K562 (cell line): ENCODE measurements around the gene MTHFR. TPM values are rescaled to one million over a fixed set of nuclear protein-coding genes. Genes with fewer than 3 reads are reported as not detected.

ENCODE experiments used
- DIDO1 ChIP-seq: fragments of 450-650 bp; IDR thresholded peaks from 2 replicates; pipeline ENCODE4 v1.6.1; 2016; ENCODE audit warnings: low read depth, missing biosample characterization, missing genetic modification characterization
- MYNN ChIP-seq, 2 experiments: sonication (generic); formaldehyde crosslinking in 1 of 2; IDR thresholded peaks; 2 replicates each; pipeline versions ENCODE4 v1.5.0 to v1.6.1; 2016 to 2020; ENCODE audit warnings: antibody characterized with exemption in 1 of 2, missing genetic modification reagents in 1 of 2
- NFYB ChIP-seq: IDR thresholded peaks from 2 replicates; pipeline ENCODE4 v1.6.1; 2011; ENCODE audit warnings: mild to moderate bottlenecking, moderate library complexity; ENCODE audit not compliant: insufficient read length; ENCODE audit errors: extremely low read depth
- PHTF2 ChIP-seq: fragments of 250-450 bp; sonication (Bioruptor Pico); IDR thresholded peaks from 2 replicates; pipeline ENCODE4 v1.5.0; 2021; ENCODE audit warnings: mild to moderate bottlenecking
- PPARD ChIP-seq: fragments of 250-450 bp; sonication (Bioruptor Pico); IDR thresholded peaks from 2 replicates; pipeline ENCODE4 v1.8.0; 2022; ENCODE audit warnings: inconsistent platforms, mild to moderate bottlenecking, moderate library complexity
- SMARCA4 ChIP-seq: fragments of 450-650 bp; IDR thresholded peaks from 2 replicates; pipeline ENCODE4 v1.6.1; 2016
- U2AF2 ChIP-seq: fragments of 200-400 bp; formaldehyde crosslinking; optimal IDR thresholded peaks from 2 replicates; pipeline ENCODE3; 2017; ENCODE audit warnings: low read depth, mild to moderate bottlenecking, low read length
- ZBED1 ChIP-seq: IDR thresholded peaks from 2 replicates; pipeline ENCODE4 v1.6.1; 2014
- ZNF592 ChIP-seq: fragments of 450-650 bp; IDR thresholded peaks from 2 replicates; pipeline ENCODE4 v1.6.1; 2017; ENCODE audit warnings: antibody characterized with exemption, mild to moderate bottlenecking
- polyA plus RNA-seq, 8 experiments: library from polyadenylated mRNA; depleted of rRNA in 4 of 8; stranded (reverse) in 5 of 8; unstranded in 3 of 8; fragments of >200 nt; fragmentation: Nextera tagmentation in 2 of 8; fragmentation: Illumina TruSeq in 1 of 8; extraction: Ambion mirVana in 2 of 8; extraction: Trizol in 1 of 8; gene quantifications; 2 replicates each; pipeline versions ENCODE4 v1.2.1 to v1.2.3, GENCODE V29; 2011 to 2014; ENCODE audit warnings: inconsistent platforms in 1 of 8, missing spikeins in 1 of 8
- total RNA-seq, 7 experiments: library from RNA; depleted of rRNA in 6 of 7; stranded (reverse); fragments of >200 nt in 6 of 7; fragmentation: Illumina TruSeq in 2 of 7; extraction: Trizol in 2 of 7; gene quantifications; 2 replicates each; pipeline versions ENCODE4 v1.2.1 to v1.2.3, GENCODE V29; 2011 to 2021; ENCODE audit warnings: low replicate concordance in 1 of 7
- TF ChIP-seq, protein P1 (sequence below): IDR thresholded peaks from 2 replicates; pipeline ENCODE4 v1.6.1; 2011; ENCODE audit warnings: borderline replicate concordance, low read depth, mild to moderate bottlenecking, moderate library complexity, low read length; ENCODE audit not compliant: insufficient read depth, poor library complexity, severe bottlenecking

The MTHFR gene
- total and polyA plus RNA-seq, 9 of the 15 experiments (the other 6 are each of a cell fraction or from before 2014, with no cell fraction given), result 5.0 to 104 (median 62.6) TPM

GRCh38 chr1:11842154-11843041, 36.6 kb upstream of the MTHFR start (continued):
- TF ChIP-seq ZNF592 (peak; percentile 65), NFYB (no peak), MYNN (IDR thresholded peaks at IDR 0.05) (peak; percentile 61; the same call in 1 of the 2 replicates), MYNN (CRISPR knock-in tag; IDR thresholded peaks at IDR 0.05) (no peak), U2AF2 (no peak), DIDO1 (tag) (no peak), SMARCA4 (peak; percentile 97), PPARD (CRISPR knock-in tag) (no peak), PHTF2 (no peak), ZBED1 (peak; percentile 73; the same call in 1 of the 2 replicates)
- TF ChIP-seq, protein P1, sequence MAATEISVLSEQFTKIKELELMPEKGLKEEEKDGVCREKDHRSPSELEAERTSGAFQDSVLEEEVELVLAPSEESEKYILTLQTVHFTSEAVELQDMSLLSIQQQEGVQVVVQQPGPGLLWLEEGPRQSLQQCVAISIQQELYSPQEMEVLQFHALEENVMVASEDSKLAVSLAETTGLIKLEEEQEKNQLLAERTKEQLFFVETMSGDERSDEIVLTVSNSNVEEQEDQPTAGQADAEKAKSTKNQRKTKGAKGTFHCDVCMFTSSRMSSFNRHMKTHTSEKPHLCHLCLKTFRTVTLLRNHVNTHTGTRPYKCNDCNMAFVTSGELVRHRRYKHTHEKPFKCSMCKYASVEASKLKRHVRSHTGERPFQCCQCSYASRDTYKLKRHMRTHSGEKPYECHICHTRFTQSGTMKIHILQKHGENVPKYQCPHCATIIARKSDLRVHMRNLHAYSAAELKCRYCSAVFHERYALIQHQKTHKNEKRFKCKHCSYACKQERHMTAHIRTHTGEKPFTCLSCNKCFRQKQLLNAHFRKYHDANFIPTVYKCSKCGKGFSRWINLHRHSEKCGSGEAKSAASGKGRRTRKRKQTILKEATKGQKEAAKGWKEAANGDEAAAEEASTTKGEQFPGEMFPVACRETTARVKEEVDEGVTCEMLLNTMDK, result no peak
